A673 (cell line): ENCODE results near the gene CAPN6.

Experiments used
- EZH2 ChIP-seq: fragments of 200-600 bp; sonication (generic); IDR thresholded peaks from 2 replicates; pipeline ENCODE4 v1.6.1; 2017; ENCODE audit warnings: borderline replicate concordance, low read depth, mild to moderate bottlenecking, mixed read lengths, antibody characterized with exemption, low read length; ENCODE audit not compliant: poor library complexity, severe bottlenecking
- TF ChIP-seq, protein P1 (sequence below): fragments of 300-800, 200-600 bp; sonication (generic); conservative IDR thresholded peaks from 2 replicates; pipeline ENCODE4 v1.5.1; 2017; ENCODE audit warnings: low read depth, mild to moderate bottlenecking, antibody characterized with exemption, low read length, moderate library complexity, mixed read lengths

DNA sequence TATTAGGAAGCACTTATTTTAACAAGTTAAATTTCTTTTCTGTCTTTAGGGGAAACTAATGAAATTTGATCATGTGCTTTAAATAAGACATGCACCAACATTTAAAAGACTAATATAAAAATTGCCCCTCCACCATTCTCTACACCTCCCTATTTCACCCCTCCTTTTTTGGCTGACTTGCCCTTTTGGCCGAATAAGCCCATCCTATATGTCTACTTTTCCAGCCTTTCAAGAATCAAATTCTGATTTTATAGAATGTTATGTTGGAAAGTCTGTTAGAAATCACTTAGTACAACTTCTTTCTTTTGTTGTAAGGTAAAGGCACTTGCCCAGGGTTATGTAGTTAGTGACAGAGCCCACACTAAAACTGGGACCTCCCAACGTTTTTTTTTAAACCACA is 1.8 kb downstream of the CAPN6 start:
- TF ChIP-seq, protein P1, sequence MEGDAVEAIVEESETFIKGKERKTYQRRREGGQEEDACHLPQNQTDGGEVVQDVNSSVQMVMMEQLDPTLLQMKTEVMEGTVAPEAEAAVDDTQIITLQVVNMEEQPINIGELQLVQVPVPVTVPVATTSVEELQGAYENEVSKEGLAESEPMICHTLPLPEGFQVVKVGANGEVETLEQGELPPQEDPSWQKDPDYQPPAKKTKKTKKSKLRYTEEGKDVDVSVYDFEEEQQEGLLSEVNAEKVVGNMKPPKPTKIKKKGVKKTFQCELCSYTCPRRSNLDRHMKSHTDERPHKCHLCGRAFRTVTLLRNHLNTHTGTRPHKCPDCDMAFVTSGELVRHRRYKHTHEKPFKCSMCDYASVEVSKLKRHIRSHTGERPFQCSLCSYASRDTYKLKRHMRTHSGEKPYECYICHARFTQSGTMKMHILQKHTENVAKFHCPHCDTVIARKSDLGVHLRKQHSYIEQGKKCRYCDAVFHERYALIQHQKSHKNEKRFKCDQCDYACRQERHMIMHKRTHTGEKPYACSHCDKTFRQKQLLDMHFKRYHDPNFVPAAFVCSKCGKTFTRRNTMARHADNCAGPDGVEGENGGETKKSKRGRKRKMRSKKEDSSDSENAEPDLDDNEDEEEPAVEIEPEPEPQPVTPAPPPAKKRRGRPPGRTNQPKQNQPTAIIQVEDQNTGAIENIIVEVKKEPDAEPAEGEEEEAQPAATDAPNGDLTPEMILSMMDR, result no peak
- TF ChIP-seq EZH2, result no peak
